Right ventricle myocardium superior (tissue), 1 donor: ENCODE results near the gene DPP6. TPM values are rescaled to one million over a fixed set of nuclear protein-coding genes. Genes with fewer than 3 reads are reported as not detected.

ENCODE experiments used
- ATAC-seq: fragments of 200-7000 bp; cut with Tn5 transposase; one replicate; pipeline ENCODE4 v1.9.1; 2020; ENCODE audit warnings: mild to moderate bottlenecking; ENCODE audit not compliant: poor library complexity
- DNase-seq: peaks from one replicate; pipeline ENCODE4 v3.0.0-alpha.2; 2020
- intact Hi-C: fragments of 100-400 bp; cut with DNase I; formaldehyde crosslinking; loops from one replicate; pipeline ENCODE4 v1.11.2; 2022
- total RNA-seq: library from RNA; stranded (reverse); fragmentation: NEBNext Ultra II Directional; extraction: Animal tissue kit (Norgen Biotek cat#: 25700); gene quantifications from one replicate; pipeline ENCODE4 v1.2.1, GENCODE V29; 2021
- donor health status: DM: no; HTN: yes; CAD: no; lungs with severe emphysema.

DPP6 gene
- total RNA-seq, 1 donor from 2014 or later, result 0.19 TPM

DNA sequence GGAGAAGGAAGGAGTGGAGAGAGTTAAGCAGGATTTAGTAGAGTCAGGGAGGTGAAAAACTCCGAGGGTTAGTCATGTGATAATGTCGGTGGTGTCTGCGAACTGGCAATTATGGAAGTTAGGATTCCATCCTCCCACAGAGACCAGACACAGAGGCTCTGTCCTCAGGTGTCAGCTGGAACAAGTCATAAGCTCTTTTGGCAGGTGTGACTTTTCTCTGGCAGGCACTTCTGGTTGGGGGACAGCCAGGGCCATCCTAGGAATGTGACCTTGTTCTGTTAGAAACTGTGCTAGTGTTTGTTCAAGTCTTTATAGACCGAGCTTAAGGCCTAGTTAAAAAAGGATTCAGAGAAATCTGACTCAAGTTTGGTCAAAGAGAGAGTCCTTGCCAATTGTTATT, 371.0 kb downstream of the DPP6 start:
- intact Hi-C loops, result no loop called here
- ATAC-seq, result peak; percentile 48

DNA sequence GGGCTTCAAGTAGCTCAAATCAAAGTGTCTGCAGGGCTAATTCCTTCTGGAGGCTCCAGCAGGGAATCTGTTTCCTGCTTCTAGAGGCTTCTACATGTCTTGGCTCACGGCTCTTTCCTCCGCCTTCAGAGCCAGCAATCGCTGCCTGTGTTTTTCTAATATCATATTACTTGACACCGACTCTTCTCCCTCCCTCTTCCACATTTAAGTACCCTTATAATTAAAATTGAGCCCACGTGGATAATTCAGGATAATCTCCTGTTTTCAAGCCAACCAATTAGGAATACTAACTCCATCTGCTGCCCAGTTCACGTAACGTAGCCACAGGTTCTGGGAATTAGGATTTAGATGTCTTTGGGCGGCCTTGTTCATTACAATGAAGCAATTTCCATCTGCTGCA, 372.2 kb downstream of the DPP6 start:
- DNase-seq (no peak), ATAC-seq (no peak)
- intact Hi-C loops, result no loop called here

More for the DNA sequence above, 371.0 kb downstream of the DPP6 start:
- DNase-seq, result no peak

DNA sequence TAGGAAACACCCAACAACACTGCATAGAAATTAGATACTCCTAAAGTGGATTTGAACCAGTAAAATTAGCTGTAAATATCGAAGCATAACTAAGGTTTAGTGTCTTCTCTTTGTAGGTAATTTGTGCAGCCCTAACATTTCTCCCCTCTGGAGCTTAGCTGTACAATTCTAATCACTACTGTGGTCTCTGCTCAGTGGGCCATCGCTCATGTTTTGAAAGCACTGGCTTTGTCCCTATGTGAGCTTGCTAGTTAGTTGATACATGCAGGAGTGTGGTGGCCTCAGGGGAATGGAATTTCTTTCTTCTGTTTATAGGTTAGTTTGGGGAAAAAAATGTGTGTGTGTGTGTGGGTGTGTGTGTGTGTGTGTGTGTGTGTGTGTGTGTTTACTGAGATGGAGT, 373.1 kb downstream of the DPP6 start:
- no peak for ATAC-seq
- intact Hi-C loops, result no loop called here
- no peak for DNase-seq

DNA sequence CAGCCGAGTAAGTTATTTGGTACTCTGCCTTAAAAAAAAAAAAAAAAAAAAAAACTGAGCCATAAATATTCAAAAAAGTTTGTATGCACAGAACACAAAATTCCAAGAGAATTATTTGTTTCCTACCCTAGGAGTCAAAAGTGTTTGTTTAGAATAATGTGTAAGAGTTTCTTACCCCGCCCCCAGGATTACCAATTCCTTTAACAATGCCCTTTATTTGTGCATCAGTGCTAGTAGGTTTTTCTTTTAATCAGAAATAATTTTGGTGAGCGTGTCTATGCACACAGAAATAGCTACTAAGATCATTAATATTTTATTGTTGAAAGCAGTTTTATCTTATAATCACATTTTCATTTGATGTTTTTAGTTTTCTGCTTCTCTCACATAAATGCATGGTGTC, 374.6 kb downstream of the DPP6 start:
- intact Hi-C loops, result no loop called here
- DNase-seq (no peak), ATAC-seq (no peak)

DNA sequence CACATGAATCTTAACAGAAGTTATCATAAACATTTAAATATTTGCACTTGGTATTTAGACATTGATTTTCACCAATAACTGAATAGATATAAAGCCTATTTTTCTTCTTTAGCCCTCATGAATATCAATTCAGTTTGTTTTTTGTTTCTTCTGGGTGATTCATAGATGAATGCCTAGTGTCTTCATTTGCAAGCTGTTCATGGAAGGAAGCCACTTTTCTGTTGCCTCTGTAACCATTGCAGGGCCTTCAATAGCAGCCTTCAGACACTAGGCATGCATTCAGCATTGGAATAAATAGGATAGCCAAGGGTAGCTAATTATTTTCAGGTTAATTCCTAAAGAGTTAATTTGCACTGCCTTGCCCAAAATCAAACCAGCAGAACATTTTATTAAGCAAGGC, 375.3 kb downstream of the DPP6 start:
- intact Hi-C loops, result no loop called here
- ATAC-seq (no peak), DNase-seq (no peak)

DNA sequence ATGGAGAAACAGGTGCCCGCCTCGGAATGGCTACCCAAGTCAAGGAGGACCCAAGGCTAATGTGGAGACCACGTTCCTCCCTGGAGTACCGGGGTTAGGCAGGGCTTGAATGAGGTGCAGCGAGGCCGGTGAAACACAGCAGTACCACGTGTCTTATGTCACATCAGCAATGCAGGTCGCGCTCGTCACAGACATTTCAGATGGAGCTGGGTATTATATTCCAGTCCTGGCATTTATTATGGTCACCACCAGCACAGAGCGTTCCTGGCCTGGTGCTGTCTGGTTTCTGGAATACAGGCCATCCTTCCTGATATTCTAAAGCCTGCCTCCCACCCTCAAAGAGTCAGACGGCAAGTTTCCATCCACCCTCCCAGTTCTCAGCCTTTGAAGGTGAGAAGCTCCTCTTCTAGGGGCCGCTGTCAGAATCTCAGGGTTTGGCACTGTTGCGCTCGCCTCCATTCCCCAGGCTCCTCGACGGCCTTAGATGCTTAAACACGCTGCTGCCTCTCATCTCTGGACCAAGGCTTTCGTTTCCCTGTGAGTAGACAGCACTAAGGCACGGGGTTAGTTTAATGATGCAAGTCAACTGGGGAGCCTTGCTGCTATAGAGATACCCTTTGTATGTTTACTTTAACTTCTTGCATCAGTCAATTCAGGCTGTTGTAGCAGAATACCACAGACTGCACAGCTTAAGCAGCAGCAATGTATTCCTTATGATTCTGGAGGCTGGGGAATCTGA, 377.6 kb downstream of the DPP6 start:
- intact Hi-C loops, result no loop called here
- DNase-seq (no peak), ATAC-seq (no peak)

DNA sequence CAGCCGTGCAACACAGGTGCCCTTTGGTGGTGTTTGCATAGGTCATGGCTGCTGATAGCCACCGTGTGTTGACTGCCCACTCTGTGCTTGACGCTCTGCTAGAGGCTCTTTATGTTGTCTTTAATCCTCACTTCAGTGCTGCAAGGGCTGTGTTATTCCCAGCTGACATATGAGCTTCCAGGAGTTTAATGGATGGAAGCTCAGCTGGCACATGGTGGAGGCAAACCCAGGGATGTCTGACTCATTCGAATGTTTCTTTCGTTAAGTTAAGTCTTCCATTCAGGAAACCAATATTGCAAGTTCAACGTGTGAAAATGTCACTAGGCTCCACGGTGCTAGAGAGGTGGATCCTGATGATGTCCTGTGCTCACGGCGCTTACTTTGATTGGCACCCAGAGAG, 378.4 kb downstream of the DPP6 start:
- DNase-seq (no peak), ATAC-seq (no peak)
- intact Hi-C loops, result no loop called here

DNA sequence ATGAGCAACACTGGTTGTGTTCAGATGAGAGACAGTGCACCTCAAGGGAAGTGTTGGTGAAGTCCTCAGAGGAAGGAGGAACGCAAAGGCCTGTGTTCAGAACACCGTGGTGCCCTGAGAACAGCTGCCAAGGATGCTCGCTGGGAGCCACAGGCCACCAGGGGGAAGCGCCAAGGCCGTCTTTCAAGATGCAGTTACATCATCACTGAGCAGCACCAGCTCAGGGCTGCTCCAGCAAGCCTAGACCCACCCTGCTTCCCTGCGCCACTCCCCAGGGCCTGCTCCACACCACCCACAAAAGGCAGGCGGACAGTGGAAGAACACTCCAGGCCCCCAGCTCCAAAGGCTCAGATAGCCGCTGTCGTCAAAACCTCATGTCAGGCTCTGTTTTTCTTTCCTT, 378.8 kb downstream of the DPP6 start:
- ATAC-seq, result no peak
- DNase-seq, result no peak
- intact Hi-C loops, result no loop called here

DNA sequence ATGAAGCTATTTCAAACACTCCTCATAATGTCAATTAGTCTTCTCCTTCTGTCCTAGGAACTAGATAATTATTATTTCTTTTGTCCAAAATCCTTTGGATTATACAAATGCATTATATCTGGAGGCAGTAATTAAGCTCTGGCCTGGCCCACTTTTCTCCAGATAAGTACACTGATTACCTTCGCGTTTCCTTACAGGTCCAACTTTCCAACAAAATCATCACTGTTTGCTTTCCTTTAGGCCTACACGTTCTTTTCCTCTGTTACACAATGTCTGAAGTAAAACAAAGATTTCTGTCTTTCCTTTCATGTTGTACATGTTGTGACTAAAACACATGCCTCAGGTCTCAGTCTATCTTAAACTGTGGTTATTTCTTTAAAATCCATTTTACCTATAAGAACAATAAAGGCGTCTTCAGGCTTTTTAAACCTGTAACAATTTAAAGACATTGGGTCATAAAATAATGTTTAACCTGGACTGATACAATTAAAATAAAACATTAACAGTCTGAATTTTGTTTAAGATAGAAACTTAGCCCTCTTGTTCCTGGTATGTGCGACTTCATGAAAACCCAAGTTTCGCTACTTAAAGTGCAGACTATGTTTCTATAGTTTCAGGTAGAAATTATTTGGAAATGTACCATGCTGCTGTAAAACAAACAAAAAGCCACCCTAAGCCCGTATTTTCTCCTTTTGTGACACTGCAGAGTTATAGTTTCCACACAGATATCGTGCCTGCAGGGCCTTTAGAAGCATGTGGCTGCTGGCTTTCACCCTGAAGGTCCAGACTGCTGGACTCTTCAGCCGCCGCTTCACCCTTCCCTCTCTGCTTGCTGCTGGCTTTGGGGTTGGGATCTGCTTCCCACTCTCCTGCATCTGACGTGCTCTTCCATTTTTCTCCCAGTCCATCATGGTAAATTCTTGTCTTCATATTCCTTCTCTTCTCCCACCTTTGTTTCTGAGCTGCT, 381.7 kb downstream of the DPP6 start:
- DNase-seq, result no peak
- no peak for ATAC-seq
- intact Hi-C loops, result no loop called here

DNA sequence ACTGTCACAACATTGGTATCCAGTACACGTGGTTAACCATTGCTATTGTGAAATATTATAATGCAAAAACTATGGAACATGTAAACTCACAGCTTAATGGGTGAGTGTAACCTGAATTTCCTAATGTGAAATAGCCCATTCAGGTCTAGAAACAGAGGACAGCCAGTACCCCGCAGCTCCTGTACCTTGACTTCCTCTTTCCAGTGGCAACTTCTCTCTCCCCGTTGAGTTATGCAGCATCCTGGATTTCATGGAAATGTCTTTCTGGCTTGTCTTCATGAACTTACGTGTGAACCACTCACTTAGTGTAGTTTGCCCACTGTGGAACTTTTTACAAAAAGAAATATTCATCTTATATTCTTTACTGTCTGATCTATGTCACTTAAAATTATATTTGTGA, 384.4 kb downstream of the DPP6 start:
- DNase-seq (no peak), ATAC-seq (no peak)
- intact Hi-C loops, result no loop called here

DNA sequence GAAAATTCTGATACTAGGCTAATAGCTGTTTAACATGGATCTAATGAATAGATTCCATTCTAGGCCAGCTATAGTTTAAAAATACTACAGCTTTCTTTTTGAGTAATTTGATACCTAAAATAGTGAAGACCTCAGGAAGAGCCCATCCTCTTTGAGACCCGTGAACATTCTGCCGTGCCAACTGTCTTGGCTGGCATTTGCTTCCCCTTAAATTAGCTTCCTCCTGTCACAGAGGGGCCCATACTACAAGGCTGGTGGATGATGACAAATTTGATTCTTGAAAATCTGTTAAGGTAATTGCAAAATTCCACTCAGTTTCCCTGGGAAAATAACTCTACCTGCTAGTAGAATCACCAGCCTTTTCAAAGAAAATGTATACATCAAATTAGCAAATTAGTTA, 385.0 kb downstream of the DPP6 start:
- intact Hi-C loops, result no loop called here
- ATAC-seq, result no peak
- DNase-seq, result no peak

DNA sequence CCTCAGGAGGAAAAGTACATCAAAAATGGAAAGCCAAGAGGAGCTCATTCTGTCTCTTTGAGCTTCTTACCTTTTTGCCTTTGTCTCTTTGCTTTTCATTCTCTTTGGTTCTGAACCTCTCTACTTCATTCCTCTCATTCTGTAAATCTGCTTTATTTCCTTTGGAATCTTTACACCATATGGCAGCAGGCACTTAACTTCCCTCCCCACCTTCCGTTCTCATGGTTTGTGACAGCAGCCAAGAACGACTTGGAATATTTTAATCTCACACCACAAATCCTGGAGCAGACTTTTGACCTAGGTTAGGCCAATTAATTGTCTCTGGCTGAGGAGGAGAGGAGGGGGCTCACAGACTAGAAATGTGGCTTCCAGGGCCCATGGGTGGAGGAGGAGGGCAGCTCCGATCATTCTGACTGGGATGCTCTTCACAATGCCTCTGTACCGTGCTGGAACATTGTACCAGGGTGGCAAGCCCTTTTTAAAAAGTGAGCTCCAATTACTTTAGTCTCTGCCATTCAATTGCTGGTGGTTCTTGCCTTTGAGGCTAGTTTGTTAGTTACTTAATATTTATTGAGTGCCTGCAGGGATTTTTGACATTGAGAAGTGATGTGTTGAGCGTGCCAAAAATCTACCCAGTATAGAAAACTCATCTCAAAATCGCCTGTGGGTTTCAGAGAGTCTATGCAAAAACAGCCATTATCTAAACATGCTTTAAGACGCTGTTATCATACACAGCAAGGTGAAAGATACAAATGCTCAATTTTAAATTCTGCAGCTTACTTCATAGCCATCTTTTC, 386.6 kb downstream of the DPP6 start:
- intact Hi-C loops, result no loop called here
- ATAC-seq (no peak), DNase-seq (no peak)

DNA sequence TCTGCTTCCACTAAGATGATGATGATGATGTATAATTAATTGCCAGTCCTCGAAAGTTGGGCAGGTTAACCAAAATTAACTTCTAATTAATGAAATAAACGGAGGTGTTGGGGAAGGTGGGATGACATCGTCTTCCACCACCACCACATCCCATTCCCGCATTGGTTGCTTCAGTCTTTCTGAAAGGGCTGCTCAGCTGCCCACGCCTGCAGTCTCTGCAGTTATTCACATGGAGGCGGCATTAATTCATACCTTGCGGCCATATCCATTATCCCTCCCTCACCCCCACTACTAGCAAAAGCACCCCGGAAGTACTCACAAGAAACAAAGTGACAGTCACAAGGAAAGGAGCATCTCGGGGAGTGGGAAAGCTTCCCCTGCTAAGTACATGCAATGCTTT, 387.9 kb downstream of the DPP6 start:
- intact Hi-C loops, result no loop called here
- DNase-seq, result no peak
- no peak for ATAC-seq

DNA sequence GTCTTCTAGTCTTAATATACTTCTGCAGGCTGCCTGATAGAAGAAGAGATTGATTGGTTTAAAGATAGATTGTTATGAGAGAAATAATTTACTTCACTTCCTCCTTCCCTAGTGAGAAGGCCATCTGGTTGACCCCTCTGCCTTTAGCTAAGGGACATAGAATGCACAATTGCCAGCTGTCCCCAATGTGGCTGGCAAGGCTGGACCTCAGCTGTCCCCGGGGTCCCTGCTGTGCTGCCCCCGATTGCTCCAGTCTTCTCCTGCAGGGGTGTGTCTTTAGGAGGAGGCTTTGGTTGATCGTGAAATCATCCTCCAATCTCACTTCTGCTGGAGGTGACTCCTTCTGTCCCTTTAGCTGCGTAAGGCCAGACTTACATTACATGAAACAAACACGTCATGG, 388.5 kb downstream of the DPP6 start:
- intact Hi-C loops, result no loop called here
- ATAC-seq, result no peak
- no peak for DNase-seq

DNA sequence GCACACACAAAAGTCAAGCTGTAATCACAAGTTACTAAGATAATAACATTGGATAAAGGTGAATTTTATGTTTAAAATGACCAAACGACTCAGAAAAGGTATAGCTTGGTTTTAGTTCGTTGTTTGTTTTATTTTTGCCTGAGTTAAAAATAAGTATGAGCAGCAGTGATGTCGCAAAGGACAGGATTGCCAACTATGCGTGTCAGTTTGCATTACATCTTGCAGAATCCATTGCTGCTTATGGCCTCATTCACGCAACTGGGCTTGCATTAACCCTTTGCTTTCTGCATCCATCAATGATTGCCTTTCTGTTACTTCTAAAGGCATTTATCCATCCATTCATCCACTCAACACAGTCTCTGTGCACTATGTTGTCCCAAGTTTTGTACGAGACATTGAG, 389.6 kb downstream of the DPP6 start:
- DNase-seq (no peak), ATAC-seq (no peak)
- intact Hi-C loops, result no loop called here

DNA sequence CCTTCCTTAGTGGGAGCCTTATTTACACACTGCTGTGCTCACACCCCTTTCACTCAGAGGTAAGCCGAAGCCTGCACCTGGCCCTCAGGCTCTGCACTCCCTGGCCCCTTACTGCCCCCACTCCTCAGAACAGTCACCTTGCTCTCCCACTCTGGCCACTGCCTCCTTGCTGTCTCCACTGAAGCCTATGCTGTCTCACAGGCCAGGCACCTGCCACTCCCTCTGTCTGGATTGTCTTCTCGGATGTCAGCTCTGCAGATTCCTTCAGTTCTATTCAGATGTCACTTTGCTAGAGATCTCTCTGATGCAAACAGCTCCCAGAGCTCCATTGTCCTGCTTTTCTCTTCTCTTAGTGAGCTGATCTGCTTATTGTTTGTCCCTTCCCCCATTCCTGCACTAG, 390.7 kb downstream of the DPP6 start:
- ATAC-seq, result no peak
- no peak for DNase-seq
- intact Hi-C loops, result no loop called here

DNA sequence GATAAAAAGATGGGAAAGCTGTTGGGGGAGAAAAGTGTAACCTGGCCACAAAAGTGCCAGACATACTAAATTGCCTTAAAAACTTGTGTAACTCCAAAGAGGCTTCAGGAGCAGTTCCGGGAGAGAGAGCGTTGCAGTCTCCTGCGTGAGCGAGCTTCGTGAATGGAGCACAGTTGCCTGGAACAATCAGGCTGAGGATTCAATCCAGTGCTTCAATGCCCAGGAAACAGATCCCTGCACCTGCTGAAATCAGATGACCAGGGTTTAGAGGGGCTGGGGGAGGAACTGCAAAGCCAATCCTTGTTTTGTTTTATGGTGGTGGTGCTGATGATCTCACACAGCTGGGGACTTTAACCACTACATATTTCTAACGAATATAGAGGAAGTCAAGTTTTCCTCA, 398.3 kb downstream of the DPP6 start:
- ATAC-seq, result no peak
- no peak for DNase-seq
- intact Hi-C loops, result no loop called here

DNA sequence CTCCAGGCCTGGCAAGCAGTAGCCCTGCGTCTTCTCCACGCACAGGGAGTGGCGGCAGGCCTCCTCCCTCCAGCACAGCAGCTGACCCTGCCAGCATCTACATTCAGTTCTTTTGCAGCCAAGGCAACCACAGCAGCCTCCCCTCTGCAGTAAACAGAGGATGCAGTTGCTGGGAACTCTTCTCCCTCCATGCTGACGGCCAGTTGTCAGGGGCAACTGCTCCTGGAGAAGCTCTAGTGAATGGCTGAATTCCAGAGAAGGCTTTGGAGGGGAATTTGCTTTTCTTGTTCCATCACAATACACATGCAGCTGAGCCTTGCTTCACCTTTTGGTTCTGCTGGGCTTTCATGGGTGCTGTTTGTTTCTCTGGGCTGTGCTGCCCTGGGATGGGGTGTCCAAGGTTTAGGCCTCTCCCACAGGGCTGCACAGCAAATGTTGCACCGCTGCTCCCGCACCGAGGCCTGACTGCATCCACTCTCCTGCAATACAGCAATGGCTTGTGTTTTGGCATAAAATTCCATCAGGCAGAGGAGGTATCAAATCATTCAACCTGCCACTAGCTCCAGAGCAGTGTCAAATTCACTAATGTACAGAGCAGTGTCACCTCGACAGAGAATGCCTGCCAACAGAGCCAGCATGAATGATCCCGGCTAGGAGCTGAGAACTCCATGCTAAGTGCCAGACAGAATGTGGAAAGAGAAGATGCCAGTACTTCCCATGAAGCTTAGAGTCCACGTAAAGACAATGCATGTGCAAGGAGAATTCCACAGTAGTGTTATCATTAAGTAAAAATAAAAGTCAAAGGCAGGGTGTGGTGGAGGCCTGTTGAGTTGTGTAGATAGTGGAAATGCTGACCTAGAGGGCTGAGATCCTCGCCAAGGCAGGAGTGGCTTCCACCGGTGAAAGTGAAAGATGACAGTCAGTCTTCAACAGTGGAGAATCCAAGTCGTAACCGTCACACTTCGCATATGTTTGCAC, 399.6 kb downstream of the DPP6 start:
- intact Hi-C loops, result no loop called here
- DNase-seq (no peak), ATAC-seq (no peak)
